LNCAP (cell line): ENCODE measurements around the gene MT1E.

Source experiments
- TF ChIP-seq, protein P1 (sequence below): fragments of 450-650 bp; IDR thresholded peaks from 2 replicates; pipeline ENCODE4 v1.5.1; 2017; ENCODE audit warnings: mild to moderate bottlenecking

Gene MT1E

DNA sequence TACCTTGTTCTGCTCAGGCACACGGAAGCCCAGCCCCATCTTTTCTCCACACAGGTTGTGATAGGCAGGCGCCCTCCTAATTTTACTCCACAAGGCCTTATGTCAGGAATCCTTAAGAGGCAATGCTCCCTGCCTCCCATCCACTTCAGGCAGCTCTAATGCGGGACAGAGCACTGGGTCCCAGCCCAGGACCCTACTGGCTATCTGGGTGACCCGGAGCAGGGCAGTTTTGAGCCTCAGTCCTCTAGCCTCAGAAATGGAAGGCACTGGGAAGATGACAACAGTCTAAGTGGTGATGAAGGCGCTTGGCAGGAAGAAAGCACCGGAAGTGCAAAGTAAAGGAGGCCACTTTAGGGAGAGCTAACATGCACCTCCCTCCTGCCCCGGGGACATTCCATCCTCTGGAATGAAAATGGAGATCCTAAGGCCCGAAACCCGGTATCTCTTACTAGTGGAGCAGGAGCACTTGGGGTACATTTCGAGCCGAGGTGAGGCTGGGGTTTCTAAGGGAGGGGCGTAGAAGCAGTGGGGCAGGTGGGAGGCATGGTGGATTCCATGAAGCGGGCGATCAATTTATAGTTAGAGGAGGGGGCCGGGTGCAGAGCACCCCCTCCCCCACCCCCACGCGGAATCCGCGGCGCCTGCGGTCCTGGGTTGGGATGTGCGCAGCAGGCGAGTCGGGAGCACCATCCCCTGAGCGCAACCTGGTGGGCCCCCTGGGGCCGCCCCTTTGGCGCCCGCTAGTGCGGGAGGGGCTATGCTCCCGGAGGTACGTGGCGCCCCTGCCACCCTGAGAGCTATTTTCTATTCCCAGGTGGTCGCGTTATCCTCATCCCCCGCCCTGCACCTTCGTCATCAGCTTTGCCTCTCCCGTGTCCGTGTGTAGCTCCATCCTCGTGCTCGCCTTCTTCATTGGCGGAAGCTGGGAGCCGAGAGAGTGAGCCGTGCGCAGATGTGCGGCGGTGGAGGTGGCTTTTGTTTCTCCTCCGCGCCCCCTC lies 37.1 kb downstream of the MT1E start:
- TF ChIP-seq, protein P1, sequence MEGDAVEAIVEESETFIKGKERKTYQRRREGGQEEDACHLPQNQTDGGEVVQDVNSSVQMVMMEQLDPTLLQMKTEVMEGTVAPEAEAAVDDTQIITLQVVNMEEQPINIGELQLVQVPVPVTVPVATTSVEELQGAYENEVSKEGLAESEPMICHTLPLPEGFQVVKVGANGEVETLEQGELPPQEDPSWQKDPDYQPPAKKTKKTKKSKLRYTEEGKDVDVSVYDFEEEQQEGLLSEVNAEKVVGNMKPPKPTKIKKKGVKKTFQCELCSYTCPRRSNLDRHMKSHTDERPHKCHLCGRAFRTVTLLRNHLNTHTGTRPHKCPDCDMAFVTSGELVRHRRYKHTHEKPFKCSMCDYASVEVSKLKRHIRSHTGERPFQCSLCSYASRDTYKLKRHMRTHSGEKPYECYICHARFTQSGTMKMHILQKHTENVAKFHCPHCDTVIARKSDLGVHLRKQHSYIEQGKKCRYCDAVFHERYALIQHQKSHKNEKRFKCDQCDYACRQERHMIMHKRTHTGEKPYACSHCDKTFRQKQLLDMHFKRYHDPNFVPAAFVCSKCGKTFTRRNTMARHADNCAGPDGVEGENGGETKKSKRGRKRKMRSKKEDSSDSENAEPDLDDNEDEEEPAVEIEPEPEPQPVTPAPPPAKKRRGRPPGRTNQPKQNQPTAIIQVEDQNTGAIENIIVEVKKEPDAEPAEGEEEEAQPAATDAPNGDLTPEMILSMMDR, result no peak

DNA sequence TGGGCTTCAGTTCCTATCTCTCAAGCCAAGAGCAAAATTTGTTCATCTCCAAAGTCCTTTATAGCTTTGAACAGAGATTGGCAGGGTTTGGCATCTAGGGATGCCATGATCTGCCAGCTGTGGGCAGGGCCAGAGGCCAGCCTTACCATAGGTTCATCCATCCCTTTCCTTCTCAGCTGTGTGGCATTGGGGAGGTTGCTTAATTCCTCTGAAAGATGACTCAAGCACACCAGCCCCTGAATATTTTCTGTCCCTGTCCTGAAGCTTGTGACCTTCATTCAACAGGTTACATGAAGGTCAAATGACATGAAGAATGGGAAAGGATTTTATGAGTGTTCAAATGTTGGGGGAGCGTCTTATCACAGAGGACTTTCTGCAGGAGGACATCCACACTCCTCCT lies 38.9 kb downstream of the MT1E start:
- TF ChIP-seq, protein P1, result no peak

DNA sequence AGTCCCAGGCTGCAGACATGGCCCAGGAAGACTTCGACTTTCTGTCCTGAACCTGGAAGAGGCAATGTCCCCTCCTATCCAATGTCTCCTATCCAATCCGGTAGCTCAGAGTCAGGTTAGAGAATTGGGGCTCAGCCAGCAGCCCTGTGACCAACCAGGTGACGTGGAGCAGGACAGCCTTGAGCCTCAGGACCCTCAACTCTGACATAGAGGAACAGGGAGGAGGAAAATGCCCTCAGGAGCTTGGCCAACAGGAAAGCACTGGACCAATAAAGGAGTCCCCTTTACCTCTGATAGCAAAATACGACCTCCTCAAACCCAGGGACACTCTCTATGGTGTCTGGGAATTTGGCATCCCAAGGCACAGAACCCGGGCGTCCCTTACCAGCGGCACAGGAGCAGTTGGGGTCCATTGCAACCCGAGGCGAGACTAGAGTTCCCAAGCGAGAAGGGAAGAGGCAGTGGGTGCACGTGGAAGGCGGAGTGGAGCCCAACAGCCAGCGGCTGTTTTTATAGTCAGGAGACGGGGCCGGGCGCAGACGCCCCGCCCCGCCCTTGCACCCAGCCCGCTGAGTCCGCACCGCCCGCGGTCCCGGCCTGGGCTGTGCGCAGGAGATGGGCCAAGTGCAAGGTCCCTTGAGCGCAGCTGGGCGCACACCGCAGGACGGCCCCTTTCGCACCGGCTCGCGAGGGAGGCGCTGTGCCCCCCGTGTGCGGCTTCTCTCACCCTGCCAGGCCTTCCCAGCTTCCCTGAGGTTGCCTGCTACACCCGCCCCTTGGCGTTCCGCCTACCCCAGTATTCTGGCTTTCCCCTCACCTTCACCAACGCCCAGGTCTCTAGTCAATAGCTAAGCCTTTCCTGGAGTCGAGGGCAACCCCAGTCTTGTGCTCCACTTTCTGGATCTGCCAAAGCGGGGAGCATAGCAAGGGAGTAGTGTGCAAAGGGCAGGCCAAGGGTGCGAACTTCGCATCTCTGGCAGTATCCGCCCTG lies 42.3 kb downstream of the MT1E start, which contains the start of gene MT1G:
Gene MT1G, minus strand, starts transcription at position 485 of the 991 bp plus-strand sequence. Its CDS starts 72 bp downstream, at position 413.
- TF ChIP-seq, protein P1, result no peak

DNA sequence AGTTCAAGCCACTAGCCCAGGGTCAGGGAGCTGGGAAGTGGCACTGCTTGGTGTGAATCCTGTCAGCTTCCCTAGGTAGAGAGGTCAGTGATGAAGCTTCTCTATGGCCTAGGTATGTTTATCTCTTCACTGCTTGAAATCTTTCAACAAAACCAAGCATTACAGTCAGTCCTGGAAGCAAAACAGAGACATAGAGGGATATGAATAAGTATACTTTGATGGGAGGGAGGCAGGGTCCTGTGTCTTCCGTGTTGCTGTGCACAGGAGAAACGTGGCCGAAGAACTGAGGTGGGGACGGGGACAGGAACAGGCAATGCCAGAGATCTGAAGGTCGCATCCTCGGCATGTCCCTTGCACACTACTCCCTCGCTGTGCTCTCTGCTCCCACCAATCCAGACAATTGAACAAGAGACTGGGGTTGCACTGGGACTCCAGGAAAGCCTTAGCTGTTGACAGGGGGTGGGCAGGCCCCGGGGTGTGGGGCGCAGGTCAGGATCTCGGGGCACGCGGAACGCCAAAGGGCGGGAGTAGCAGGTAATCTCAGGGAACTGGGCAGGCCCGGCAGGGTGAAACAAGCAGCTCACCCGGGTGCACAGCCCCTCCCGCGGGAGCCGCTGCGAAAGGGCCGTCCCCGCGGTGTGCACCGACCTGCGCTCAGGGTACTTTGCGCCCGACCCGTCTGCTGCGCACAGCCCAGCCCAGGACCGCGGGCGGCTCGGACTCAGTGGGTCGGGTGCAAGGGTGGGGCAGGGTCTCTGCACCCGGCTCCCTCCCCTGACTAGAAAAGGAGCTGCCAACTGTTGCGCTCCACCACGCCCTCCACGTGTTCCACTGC lies 43.6 kb downstream of the MT1E start, which contains the start of gene MT1H:
Gene MT1H, plus strand, starts transcription at position 810 of the 835 bp plus-strand sequence. CDS start 71 bp downstream, outside the sequence.
- TF ChIP-seq, protein P1, result no peak

DNA sequence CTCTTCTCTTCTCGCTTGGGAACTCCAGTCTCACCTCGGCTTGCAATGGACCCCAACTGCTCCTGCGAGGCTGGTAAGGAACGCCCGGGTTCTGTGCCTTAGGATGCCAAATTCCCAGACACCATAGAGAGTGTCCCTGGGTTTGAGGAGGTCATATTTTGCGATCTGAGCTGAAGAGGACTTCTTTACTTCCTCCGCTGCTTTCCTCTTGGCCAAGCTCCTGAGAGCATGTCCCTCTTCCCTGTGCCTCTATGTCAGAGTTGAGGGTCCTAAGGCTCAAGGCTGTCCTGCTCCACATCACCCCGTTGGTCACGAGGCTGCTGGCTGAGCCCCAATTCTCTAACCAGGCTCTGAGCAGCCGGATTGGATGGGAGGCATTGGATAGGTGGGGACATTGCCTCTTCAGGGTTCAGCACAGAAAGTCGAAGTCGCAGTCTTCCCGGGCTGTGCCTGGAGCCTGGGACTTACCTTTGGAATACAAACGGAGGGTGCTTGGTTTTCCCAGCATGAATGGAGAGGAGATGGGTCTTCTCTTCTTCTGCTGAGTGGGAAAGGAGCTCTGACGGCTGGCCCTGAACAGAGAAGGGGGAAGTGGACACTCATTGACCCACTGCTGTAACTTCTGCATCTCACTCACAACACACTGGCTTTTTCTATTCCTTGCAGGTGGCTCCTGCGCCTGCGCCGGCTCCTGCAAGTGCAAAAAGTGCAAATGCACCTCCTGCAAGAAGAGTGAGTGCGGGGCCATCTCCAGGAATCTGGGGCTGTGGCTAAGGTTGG lies 44.4 kb downstream of the MT1E start:
- TF ChIP-seq, protein P1, result no peak

DNA sequence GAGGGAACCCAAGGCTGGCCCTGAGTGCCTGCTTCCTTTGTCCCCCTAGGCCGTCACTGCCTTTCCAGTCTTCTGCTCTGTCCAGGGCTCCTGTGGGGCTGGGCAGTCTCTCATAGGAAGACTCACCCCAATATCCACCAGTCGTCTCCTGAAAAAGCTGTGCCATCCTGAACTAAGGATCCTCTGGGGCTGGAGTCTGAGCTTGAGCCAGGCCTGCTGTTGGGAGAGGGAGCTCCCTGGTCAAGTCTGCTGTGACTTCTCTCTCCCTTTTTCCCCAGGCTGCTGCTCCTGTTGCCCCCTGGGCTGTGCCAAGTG lies 45.0 kb downstream of the MT1E start:
- TF ChIP-seq, protein P1, result no peak
